Smooth muscle cell (in vitro differentiated cells): ENCODE measurements around the gene RCCD1. TPM values are rescaled to one million over a fixed set of nuclear protein-coding genes. Genes with fewer than 3 reads are reported as not detected.
"Not testable (repeated sequence)": the region's sequence is repeated elsewhere in the genome, so short reads cannot be mapped to it uniquely, and the experiment has no call there.

Experiments used
- DNase-seq: peaks from one replicate; lab custom pipeline; 2025; ENCODE audit not compliant: unreplicated experiment; lab: John Stamatoyannopoulos, UW
- H2AFZ ChIP-seq: fragments of 200-600 bp; sonication (generic); 2 replicates; pipeline ENCODE4 v1.6.0; 2016; ENCODE audit warnings: antibody characterized with exemption, low read depth, mild to moderate bottlenecking
- H3F3A ChIP-seq: fragments of 200-600 bp; sonication (generic); 2 replicates; pipeline ENCODE4 v1.6.0; 2017; ENCODE audit warnings: antibody characterized with exemption, low read depth
- H3K27ac ChIP-seq: fragments of 200-600 bp; sonication (generic); 2 replicates; pipeline ENCODE4 v1.5.1; 2016; ENCODE audit warnings: low read depth, mild to moderate bottlenecking
- H3K27me3 ChIP-seq: fragments of 200-600 bp; sonication (generic); 2 replicates; pipeline ENCODE4 v1.6.1; 2016; ENCODE audit warnings: low read depth, mild to moderate bottlenecking
- H3K36me3 ChIP-seq: fragments of 200-600 bp; sonication (generic); 2 replicates; pipeline ENCODE4 v1.5.1; 2016; ENCODE audit warnings: low read depth
- H3K4me1 ChIP-seq: fragments of 200-600 bp; sonication (generic); 2 replicates; pipeline ENCODE4 v1.5.1; 2016; ENCODE audit warnings: low read depth
- H3K4me2 ChIP-seq: fragments of 200-600 bp; sonication (generic); 2 replicates; pipeline ENCODE4 v1.6.0; 2016; ENCODE audit warnings: mild to moderate bottlenecking
- H3K4me3 ChIP-seq: fragments of 200-600 bp; sonication (generic); 2 replicates; pipeline ENCODE4 v1.5.1; 2016; ENCODE audit warnings: mild to moderate bottlenecking
- H3K79me2 ChIP-seq: fragments of 200-600 bp; sonication (generic); 2 replicates; pipeline ENCODE4 v1.6.0; 2016; ENCODE audit warnings: low read depth, mild to moderate bottlenecking
- H3K9ac ChIP-seq: fragments of 200-600 bp; sonication (generic); 2 replicates; pipeline ENCODE4 v1.6.0; 2016; ENCODE audit warnings: low read depth
- H3K9me3 ChIP-seq: fragments of 200-600 bp; sonication (generic); replicated peaks from 2 replicates; pipeline ENCODE4 v1.5.1; 2016; ENCODE audit warnings: low read depth
- H4K20me1 ChIP-seq: fragments of 200-600 bp; sonication (generic); 2 replicates; pipeline ENCODE4 v1.6.0; 2016; ENCODE audit warnings: low read depth
- WGBS: methylation state at CpG from one replicate; pipeline ENCODE4 v1.1.7; 2016; ENCODE audit warnings: low lambda C conversion rate; 5-methylcytosine and 5-hydroxymethylcytosine counted together
- polyA plus RNA-seq: library from polyadenylated mRNA; unstranded; fragments of >200 nt; fragmentation: Nextera tagmentation; extraction: Ambion mirVana; gene quantifications from 2 replicates; pipeline ENCODE4 v1.2.1, GENCODE V29; 2016
- total RNA-seq: library from RNA; depleted of rRNA; stranded (reverse); fragments of >200 nt; gene quantifications from 2 replicates; pipeline ENCODE4 v1.2.3, GENCODE V29; 2014
- TF ChIP-seq, protein P1 (sequence below): fragments of 200-600 bp; sonication (generic); IDR thresholded peaks from 2 replicates; pipeline ENCODE4 v1.5.1; 2017; ENCODE audit warnings: borderline replicate concordance, mild to moderate bottlenecking, antibody characterized with exemption; ENCODE audit not compliant: insufficient read depth, poor library complexity, severe bottlenecking

Gene RCCD1
- total and polyA plus RNA-seq, 2 experiments from 2014 or later = 4.4 to 9.2 TPM

- H3K27ac ChIP-seq = no peak overlapping the region
These were observed 47.5 kb upstream of the RCCD1 start for GRCh38 chr15:90907051-90907660.

DNA sequence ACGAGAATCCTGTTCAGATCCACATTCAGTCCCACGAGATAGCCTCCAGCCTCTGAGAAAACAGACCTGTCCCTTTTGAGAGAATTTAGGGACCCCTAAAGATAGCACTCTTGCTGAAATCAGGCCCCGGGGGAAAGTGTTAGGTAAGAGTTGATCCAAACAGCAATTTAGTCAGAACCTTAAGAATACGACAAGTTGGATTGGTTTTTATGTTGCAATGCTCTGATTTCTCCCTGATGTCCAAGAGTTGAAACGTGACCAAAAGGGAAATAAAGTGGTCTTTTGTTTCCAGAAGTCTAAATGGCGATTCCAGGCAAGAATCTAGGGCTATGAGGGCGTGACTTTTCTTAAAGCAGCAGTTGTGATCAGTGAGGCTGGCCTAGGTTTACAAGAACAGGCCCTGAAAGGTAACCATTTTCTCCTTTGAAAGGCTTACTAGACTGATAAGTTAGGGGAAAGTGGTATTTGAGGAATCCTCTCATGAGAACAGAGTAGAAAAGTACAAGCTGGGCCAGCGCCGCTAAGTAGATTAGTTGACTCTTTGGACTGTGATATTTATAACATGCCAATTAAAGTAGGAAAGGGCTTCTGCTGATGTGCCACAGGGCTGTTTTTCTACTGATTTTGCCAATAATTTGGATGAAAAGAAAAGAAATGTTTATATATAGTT, 46.7 kb upstream of the RCCD1 start:
- Histone ChIP-seq H3K79me2 (no peaks in the 10 kb centered on the region), H3K36me3 (no peaks in the 10 kb centered on the region), H3F3A (no peaks in the 10 kb centered on the region), H4K20me1 (no peaks in the 10 kb centered on the region), H3K4me1 (no peaks in the 10 kb centered on the region), H3K27me3 (no peaks in the 10 kb centered on the region), H3K9me3 (no peaks in the 10 kb centered on the region), H3K27ac (no peak overlapping the region), H3K4me3 (no peak overlapping the region), H2AFZ (no peak overlapping the region), H3K4me2 (no peak overlapping the region), H3K9ac (no peak overlapping the region)
- TF ChIP-seq, protein P1, sequence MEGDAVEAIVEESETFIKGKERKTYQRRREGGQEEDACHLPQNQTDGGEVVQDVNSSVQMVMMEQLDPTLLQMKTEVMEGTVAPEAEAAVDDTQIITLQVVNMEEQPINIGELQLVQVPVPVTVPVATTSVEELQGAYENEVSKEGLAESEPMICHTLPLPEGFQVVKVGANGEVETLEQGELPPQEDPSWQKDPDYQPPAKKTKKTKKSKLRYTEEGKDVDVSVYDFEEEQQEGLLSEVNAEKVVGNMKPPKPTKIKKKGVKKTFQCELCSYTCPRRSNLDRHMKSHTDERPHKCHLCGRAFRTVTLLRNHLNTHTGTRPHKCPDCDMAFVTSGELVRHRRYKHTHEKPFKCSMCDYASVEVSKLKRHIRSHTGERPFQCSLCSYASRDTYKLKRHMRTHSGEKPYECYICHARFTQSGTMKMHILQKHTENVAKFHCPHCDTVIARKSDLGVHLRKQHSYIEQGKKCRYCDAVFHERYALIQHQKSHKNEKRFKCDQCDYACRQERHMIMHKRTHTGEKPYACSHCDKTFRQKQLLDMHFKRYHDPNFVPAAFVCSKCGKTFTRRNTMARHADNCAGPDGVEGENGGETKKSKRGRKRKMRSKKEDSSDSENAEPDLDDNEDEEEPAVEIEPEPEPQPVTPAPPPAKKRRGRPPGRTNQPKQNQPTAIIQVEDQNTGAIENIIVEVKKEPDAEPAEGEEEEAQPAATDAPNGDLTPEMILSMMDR = no peak
- 88% methylated on average over 9 of the region's 9 CpGs for WGBS
- DNase-seq = no peak

More at GRCh38 chr15:90907051-90907660, 47.5 kb upstream of the RCCD1 start:
- no peaks in the 10 kb centered on the region for H4K20me1 ChIP-seq
- H3K36me3 ChIP-seq = no peaks in the 10 kb centered on the region
- H3K4me1 ChIP-seq = peaks cover under 1% of the 10 kb centered on the region
- no peak overlapping the region for H3K4me2 ChIP-seq
- H3K79me2 ChIP-seq = no peaks in the 10 kb centered on the region
- H3F3A ChIP-seq = no peaks in the 10 kb centered on the region
- WGBS = 86% methylated on average over 15 of the region's 15 CpGs
- no peak overlapping the region for H2AFZ ChIP-seq
- no peaks in the 10 kb centered on the region for H3K27me3 ChIP-seq
- TF ChIP-seq, protein P1 = no peak
- no peak overlapping the region for H3K4me3 ChIP-seq
- H3K9me3 ChIP-seq = no peaks in the 10 kb centered on the region
- H3K9ac ChIP-seq = no peak overlapping the region
- no peak for DNase-seq

DNA sequence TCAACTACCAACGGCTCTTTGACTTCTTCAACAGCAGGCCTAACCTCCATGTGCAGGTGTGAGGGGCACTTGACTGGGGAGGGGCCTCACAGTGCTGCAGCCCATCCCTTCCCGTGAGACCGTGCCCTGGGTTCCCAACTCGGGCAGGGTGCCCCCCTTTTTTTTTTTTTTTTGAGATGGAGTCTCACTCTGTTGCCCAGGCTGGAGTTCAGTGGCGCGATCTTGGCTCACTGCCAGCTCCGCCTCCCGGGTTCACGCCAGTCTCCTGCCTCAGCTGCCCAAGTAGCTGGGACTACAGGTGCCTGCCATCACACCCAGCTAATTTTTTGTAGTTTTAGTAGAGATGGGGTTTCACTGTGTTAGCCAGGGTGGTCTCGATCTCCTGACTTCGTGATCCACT, 45.2 kb upstream of the RCCD1 start:
- DNase-seq, H3K9ac ChIP-seq, H3K27ac ChIP-seq, H3K36me3 ChIP-seq, H3K4me2 ChIP-seq, H3K9me3 ChIP-seq, H2AFZ ChIP-seq, H3F3A ChIP-seq, H3K79me2 ChIP-seq, H3K4me1 ChIP-seq, H3K4me3 ChIP-seq, H3K27me3 ChIP-seq, H4K20me1 ChIP-seq: not testable (repeated sequence)
- 93% methylated on average over 11 of the region's 11 CpGs for WGBS

DNA sequence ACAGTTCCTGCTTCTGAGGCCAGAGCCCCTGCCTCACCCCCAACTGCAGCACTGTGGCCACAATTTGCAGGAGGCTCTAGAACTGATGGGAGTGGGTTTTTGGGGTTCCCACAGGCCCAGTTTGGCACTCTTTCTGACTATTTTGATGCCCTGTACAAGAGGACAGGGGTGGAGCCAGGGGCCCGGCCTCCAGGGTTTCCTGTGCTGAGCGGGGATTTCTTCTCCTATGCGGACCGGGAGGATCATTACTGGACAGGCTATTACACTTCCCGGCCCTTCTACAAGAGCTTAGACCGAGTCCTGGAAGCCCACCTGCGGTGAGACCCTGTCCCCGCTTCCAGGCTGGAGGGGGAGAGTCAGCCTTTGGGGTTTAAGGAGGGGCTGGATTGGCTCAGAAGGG, 44.7 kb upstream of the RCCD1 start:
- H3K36me3 ChIP-seq = no peaks in the 10 kb centered on the region

More for the DNA sequence above, 44.7 kb upstream of the RCCD1 start:
- 97% methylated on average over 8 of the region's 8 CpGs for WGBS
- Histone ChIP-seq H3K27ac (no peak overlapping the region), H3K9me3 (no peaks in the 10 kb centered on the region), H3K27me3 (no peaks in the 10 kb centered on the region), H3K9ac (no peak overlapping the region), H3K4me3 (no peak overlapping the region), H3K4me1 (no peaks in the 10 kb centered on the region), H4K20me1 (no peaks in the 10 kb centered on the region), H3K4me2 (no peak overlapping the region), H3F3A (no peaks in the 10 kb centered on the region), H2AFZ (no peak overlapping the region), H3K79me2 (no peaks in the 10 kb centered on the region)
- TF ChIP-seq, protein P1 = no peak
- DNase-seq = no peak
